NCI-H1105 treated with DMSO at 0.1 percent for 48 hours (cell line): ENCODE measurements around the gene GPR27.
A peak's percentile ranks its signal among the peaks of the same experiment; 100 is the strongest.

Experiments
- DNase-seq: peaks from one replicate; lab custom pipeline; 2025; lab: John Stamatoyannopoulos, UW

GPR27 gene, protein sequence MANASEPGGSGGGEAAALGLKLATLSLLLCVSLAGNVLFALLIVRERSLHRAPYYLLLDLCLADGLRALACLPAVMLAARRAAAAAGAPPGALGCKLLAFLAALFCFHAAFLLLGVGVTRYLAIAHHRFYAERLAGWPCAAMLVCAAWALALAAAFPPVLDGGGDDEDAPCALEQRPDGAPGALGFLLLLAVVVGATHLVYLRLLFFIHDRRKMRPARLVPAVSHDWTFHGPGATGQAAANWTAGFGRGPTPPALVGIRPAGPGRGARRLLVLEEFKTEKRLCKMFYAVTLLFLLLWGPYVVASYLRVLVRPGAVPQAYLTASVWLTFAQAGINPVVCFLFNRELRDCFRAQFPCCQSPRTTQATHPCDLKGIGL

DNA sequence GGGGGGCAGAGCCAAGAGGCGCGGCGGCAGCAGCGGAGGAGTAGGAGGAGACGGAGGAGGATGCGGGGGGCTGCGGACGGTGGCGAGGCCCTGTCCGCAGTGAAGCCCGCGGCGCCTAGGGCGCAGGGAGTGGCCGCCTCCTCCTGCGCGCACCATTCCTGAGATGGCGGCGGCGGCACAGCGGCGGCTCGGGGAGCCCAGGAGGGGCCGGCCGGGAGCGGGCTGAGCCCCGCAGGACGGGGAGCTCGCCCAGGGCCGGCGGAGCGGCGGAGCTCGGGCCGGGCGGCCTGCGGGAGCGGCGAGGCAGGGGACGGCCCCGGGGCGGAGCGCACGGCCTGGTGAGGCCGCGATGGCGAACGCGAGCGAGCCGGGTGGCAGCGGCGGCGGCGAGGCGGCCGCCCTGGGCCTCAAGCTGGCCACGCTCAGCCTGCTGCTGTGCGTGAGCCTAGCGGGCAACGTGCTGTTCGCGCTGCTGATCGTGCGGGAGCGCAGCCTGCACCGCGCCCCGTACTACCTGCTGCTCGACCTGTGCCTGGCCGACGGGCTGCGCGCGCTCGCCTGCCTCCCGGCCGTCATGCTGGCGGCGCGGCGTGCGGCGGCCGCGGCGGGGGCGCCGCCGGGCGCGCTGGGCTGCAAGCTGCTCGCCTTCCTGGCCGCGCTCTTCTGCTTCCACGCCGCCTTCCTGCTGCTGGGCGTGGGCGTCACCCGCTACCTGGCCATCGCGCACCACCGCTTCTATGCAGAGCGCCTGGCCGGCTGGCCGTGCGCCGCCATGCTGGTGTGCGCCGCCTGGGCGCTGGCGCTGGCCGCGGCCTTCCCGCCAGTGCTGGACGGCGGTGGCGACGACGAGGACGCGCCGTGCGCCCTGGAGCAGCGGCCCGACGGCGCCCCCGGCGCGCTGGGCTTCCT is at the start of gene GPR27:
GPR27 (plus strand) TSS at position 155 of the 909 bp plus-strand sequence; CDS start at position 350, 195 bp downstream.
- peak; percentile 16 for DNase-seq

GRCh38 chr3:71704915-71705314 is 48.7 kb upstream of the GPR27 start:
- no peak for DNase-seq

DNA sequence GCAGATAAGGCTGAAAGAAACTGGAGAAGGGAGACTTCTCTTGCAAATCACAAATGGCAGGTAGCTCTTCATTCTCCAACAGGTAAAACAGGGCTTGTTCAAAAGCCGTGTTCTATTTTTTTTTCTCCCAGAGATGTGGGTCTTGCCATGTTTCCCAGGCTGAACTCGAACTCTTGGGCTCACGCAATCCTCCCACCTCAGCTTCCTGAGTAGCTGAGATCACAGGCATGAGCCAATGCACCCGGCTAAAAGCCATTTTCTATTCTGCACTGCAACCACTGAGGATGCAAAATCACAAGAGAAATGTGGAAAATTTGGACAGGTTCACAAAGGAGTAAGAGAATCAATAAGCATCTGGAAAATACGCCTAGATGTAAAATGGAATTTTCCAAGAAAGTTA is 48.0 kb upstream of the GPR27 start:
- DNase-seq = no peak

DNA sequence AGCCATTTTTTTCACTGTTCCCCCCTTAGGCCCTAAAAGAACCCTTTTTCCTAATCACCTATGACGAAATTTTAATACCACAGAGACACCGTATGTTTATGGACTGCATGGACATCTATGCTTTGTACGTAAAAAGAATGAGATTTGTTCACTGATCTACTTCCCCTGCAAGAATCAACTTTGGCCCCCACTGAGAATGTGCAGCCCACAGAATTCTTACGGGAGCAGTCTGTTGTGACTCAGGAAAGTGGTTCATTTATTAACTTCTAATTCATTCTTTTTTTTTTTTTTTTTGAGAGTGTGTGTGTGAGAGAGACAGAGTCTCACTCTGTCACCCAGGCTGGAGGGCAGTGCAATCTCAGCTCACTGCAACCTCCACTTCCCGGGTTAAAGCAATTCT is 46.1 kb upstream of the GPR27 start:
- no peak for DNase-seq

DNA sequence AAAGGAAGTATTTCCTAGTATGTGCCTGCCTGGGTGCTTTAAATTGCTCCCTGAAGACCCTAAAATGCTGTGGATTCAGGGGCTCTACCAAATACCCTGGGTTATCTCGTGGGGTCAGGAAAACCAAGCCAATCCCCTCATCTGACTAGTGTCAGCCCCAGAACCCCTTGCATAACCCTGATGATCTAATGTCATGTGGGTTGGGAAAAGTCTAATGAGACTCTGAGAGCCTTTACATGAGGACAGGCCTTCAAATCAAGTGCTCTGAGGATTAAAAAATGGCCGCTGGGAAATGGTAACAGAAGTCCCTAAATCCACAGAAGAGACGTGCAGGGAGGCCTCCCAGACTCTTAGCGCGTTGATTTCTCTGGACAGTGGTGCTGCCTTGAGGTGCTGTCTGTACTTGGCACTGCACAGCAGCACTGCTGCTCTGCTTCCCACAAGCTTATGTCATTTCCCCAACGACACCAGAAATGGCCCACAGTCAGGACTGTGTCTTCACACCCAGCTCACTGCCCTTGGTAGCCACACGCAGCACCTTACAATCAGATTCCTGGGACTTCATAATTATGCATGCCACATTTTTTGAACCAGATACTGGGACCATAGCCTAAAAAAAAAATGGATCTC is 45.1 kb upstream of the GPR27 start:
- DNase-seq = no peak

DNA sequence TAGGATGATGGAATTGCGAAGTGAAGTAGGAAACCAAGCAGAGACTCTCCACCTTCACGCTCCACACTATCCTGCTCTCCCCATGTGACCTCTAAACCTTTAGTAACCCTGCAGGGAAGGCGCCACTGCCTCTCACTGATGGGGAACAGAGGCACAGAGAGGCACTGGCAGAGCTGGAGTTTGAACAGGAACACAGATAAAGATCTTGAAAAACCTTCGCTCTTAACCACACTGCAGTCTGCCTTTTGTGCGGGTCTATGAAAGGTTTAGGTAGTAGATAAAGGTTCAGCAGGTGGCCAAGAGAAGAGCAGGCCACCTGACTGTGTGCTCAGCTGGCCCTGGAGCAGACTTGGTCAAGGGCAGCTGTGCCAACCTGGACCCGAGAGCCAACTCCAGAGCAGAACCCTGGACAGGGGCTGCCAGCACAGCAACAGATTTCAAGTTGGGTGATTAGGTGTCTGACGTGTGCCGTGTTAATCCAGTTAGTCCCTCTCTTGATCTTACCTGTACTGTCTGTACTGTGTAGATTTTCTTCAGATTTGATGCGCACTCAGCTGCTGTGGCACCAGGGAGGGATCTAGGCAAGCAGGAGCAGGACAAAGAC is 43.6 kb upstream of the GPR27 start:
- no peak for DNase-seq

DNA sequence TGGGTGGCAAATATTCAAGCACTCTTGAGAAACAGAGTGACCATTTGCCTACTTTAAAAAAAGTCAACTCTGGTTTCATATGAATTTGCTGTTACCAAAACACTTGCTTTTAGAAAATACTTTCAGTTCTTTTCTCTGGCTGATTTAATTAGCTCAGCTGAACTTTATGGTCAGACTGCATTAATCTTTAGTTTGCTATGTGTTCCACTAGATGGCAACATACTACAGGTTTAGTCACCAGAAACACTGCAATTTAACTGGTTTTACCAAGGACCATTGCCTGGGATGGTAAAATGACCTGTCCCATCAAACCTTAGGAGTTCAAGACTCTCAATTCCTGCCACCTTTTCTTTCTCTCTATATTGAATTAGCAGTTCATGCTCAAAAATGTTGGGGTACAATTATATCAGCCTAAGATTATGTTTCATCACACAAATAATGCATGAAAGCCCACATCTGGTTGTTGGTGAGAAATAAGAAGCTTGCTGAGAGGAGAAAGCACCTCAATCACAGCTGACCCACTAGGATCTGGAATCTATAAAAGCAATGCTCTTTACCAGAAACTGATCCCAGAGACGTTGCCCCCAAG is 42.7 kb upstream of the GPR27 start:
- peak; percentile 35 for DNase-seq

DNA sequence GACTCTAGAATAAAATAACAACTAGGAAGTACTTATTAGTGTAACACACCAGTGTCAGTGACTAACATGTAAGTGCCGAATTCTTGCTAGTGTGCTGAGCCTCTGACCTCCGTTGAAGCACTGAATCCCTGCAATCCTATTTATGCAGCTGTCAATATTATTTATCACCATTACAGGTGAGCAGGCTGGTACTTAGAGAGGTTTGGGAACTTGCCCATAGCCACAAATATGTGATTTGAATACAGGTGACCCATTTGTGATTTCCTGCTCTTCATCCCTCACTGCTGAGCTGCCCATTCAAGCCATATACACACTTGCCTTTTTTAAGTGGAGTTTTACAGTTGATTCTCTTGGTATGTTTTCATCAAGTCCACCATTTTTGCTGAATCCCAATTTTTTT is 40.6 kb upstream of the GPR27 start:
- peak; percentile 95 for DNase-seq

DNA sequence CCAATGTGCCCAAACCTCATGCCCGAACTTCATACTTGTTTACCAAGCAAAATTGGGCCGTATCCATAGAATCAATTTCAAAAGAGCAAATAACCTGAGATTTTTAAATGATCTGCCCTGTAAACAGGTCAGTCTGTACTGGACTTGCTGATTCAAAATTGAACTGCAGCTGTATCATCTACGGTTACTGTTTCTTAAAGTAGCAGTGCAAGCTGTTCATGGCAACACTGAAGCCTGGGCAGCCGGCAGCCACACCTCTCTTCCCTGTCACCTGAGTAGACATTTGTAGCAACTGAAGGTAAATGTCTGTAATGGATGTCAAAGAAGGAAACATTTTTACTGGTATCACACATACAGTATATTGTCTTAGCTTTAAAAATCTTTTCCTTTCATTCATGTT is 39.1 kb upstream of the GPR27 start:
- no peak for DNase-seq

GRCh38 chr3:71718072-71718471 is 35.6 kb upstream of the GPR27 start:
- no peak for DNase-seq

GRCh38 chr3:71721002-71721401 is 32.7 kb upstream of the GPR27 start:
- DNase-seq = no peak

GRCh38 chr3:71721651-71722157 is 32.0 kb upstream of the GPR27 start:
- DNase-seq = no peak

GRCh38 chr3:71722693-71723092 is 31.0 kb upstream of the GPR27 start:
- DNase-seq = no peak

DNA sequence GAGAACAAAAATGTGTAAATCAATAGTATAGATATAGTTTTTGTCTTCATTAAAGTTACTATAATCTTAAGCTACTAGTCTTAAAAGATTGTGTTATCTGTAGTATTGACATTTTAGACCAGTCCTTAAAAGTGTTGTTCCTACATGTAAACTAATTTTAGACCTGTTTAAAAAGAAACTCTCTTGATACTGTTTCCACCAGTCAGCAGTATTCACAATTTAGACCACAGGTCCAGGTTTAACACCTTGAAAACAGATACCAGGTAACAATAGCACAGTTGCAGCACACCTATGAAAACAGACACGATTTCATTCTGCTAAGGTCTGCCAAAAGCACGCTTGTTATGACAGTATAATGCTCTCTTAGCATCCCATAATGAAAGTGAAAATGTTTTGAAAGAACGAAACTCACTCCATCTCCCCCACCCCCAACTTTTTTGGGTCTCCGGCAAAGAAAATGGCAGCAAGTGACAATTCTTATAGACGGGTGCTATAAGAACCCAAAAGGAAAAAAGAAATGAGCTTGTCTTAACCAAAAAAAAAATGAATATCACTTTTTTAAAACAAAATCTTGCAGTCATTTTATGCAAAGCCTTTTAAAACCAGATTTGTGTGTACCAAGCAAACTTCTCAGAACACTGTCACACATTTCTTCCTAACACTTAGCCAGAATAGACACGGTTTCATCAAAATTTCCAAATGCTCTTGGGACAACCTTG is 30.0 kb upstream of the GPR27 start:
- peak; percentile 10 for DNase-seq

GRCh38 chr3:71724171-71724453 is 29.5 kb upstream of the GPR27 start:
- no peak for DNase-seq

DNA sequence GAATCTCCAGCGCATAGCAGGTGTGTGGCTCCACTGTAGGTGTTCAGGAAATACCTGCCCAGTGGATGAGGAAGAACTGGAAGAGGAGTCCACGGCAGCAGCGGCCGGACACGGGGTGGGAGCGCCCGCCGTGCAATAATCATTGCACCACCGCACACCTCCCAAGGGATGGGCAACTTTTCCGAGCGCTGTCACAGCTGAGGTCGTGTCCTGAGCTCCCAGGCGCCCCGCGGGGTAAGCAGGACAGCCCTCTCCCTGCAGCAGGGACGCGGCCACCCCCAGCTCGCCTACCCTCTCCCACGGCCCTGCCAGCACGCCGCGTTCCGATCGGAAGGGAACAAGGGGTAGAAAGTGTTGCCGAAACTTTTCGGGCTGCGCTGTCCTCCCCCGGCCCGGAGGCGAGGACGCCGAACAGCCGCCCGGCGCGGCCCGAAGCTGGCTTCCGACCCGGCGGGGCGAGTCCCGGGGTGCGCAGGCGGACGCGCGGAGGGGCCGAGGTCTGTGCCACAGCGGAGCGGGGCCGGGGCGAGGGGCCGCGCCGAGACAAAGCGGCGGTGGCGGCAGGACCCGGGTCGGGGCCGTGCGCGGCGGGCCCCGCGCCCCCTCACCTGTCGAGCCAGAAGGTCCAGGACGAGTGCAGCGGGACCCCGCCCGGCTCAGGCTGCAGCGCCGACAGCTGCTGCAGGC is 28.9 kb upstream of the GPR27 start:
- DNase-seq = no peak

DNA sequence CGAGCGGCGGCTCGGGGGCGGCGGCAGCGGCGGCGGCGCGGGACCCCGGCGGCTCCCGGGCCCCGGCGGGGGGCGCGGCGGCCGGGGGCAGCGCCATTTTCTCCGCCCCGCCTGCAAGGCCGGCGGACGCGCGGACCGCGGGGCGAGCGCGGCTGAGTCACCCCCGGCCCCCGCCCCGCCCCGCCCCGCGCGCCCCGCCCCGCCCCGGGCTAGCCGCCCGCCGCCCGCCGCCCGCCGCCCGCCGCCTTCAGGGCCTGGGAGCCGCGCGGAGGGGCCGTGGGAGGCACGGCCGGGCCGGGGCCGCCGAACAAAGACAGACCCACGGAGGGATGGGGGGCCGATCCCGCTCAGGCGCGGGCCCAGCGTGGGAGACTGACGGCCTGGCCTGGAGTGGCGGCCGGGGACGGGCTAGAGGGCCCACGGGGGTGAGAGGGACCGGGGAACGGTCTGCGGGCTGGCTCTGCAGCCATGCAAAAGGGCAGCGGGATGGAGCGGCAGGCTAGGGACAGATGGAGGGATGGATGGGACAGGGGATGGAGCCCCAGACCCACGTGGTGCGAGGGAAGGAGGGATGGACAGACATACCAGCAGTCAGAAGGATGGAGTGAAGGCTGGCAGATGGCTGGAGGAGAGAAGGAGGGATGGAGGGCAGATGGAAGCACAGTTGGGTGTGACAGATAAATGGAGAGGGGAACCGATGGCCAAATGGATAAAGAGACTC is 28.2 kb upstream of the GPR27 start, which contains the start of gene EIF4E3:
EIF4E3 (minus strand) TSS at position 132 of the 721 bp plus-strand sequence; CDS start at position 97, 35 bp downstream.
- no peak for DNase-seq

GRCh38 chr3:71726146-71726545 is 27.5 kb upstream of the GPR27 start:
- DNase-seq = no peak

DNA sequence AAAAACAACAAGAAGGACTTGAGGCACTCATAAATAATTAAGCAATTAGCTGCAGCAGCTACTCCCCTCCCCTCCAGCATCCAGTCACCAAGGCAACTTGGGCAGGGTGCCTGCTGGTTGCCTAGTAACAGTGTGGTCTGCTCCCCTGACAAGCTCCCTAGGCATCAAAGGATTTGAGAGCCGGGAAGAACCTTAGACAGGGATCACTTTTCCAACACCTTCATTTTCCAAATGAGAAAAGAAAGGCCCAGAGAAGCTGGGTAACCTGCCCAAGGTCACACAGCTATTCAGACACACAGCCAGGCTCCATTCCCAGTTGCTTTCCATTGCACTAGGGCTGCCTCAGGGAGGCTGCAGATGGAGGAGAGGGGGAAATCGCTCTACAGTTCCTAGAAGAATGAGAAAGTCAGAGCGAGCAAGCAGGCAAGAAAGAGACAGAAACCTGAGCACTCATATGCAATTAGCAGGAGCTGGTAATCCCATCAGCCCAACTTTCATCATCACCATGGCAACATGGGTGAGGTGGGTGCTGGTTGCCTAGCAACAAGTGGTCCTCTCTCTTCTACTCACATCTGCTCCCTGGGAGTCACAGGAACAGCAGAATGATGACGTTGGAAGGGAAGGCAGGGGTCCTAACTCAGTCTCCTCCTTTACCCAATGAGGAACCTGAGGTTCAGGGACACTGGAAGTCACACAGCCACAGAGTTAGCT is 24.9 kb upstream of the GPR27 start:
- DNase-seq = peak; percentile 82
